CD4-positive, CD25-positive, alpha-beta regulatory T cell (primary cell): Measurements from ENCODE around the gene AP2A1. TPM values are rescaled to one million over a fixed set of nuclear protein-coding genes. Genes with fewer than 3 reads are reported as not detected.
"Not testable (repeated sequence)": the region's sequence is repeated elsewhere in the genome, so short reads cannot be mapped to it uniquely, and the experiment has no call there.

Source experiments
- ATAC-seq, 2 donors: fragments of 150-1000 bp; cut with Tn5 transposase; one replicate each; pipeline ENCODE4 v1.10.0; 2021; ENCODE audit warnings: low read depth in 2 of 2, moderate number of reproducible peaks in 2 of 2, moderate library complexity in 1 of 2
- DNase-seq, 3 donors: peaks; one replicate each; pipeline versions ENCODE4 v3.0.0 to v3.0.0-alpha.2; 2012 to 2022; ENCODE audit warnings: mixed read lengths in 1 of 3
- H3K27ac ChIP-seq: one replicate; pipeline ENCODE4 v1.7.0; 2013; ENCODE audit warnings: mild to moderate bottlenecking, low read length; ENCODE audit not compliant: insufficient read depth, poor library complexity, severe bottlenecking
- H3K27me3 ChIP-seq: one replicate; pipeline ENCODE4 v1.7.0; 2013; ENCODE audit warnings: low read length; ENCODE audit not compliant: control insufficient read depth, insufficient read depth
- H3K36me3 ChIP-seq: one replicate; pipeline ENCODE4 v1.7.0; 2013; ENCODE audit warnings: mild to moderate bottlenecking, low read length, moderate library complexity; ENCODE audit not compliant: control insufficient read depth, insufficient read depth
- H3K4me1 ChIP-seq: 2 replicates; pipeline ENCODE4 v1.7.0; 2013; ENCODE audit warnings: mild to moderate bottlenecking, low read length; ENCODE audit not compliant: insufficient read depth, control insufficient read depth, poor library complexity, severe bottlenecking
- H3K4me3 ChIP-seq: one replicate; pipeline ENCODE4 v1.7.0; 2013; ENCODE audit warnings: low read depth, mild to moderate bottlenecking, low read length, moderate library complexity
- H3K9me3 ChIP-seq, 2 experiments: 1 replicate in 1 of 2; 2 replicates in 1 of 2; pipeline ENCODE4 v1.7.0; 2013; ENCODE audit warnings: low read length in 2 of 2, mild to moderate bottlenecking in 1 of 2, moderate library complexity in 1 of 2; ENCODE audit not compliant: control insufficient read depth in 2 of 2
- H3K27ac Mint-ChIP-seq, 3 donors: one replicate each; pipeline ENCODE4 v1.8.0; 2020 to 2022; ENCODE audit warnings: mild to moderate bottlenecking in 3 of 3, mixed read lengths in 3 of 3, moderate library complexity in 2 of 3
- H3K27me3 Mint-ChIP-seq: one replicate; pipeline ENCODE4 v1.8.0; 2022; ENCODE audit warnings: mild to moderate bottlenecking, mixed read lengths
- H3K36me3 Mint-ChIP-seq: one replicate; pipeline ENCODE4 v1.8.0; 2020; ENCODE audit warnings: mixed read lengths
- H3K4me1 Mint-ChIP-seq, 4 donors: one replicate each; pipeline ENCODE4 v1.8.0; 2020 to 2022; ENCODE audit warnings: mixed read lengths in 4 of 4, mild to moderate bottlenecking in 1 of 4
- H3K4me3 Mint-ChIP-seq, 4 donors: one replicate each; pipeline ENCODE4 v1.8.0; 2020 to 2022; ENCODE audit warnings: mild to moderate bottlenecking in 4 of 4, mixed read lengths in 4 of 4, moderate library complexity in 3 of 4
- H3K9me3 Mint-ChIP-seq, 7 donors: one replicate each; pipeline ENCODE4 v1.8.0; 2020 to 2022; ENCODE audit warnings: mixed read lengths in 7 of 7, mild to moderate bottlenecking in 3 of 7, moderate library complexity in 2 of 7
- polyA plus RNA-seq, 4 donors: library from polyadenylated mRNA; unstranded; fragments of 300-500 nt; fragmentation: Illumina TruSeq; gene quantifications; one replicate each; pipeline ENCODE4 v1.2.3, GENCODE V29; 2021
- total RNA-seq: library from RNA; stranded (reverse); gene quantifications from one replicate; pipeline ENCODE4 v1.2.3, GENCODE V29; 2022

AP2A1 gene
- total RNA-seq (49.5 TPM), polyA plus RNA-seq (1 to 10 TPM; 5.2 to 7.4 (median 5.6) TPM)

DNA sequence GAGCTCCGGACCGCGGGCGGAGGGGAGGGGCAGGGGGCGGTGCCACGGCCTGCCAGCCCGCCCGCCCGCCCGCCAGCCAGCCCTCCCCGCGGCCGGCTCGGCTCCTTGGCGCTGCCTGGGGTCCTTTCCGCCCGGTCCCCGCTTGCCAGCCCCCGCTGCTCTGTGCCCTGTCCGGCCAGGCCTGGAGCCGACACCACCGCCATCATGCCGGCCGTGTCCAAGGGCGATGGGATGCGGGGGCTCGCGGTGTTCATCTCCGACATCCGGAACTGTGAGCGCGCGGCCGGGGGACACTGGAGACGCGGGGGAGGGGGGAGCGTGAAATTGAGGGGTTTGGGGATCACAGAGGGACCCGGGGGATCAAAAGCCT lies at the start of gene AP2A1:
Gene AP2A1, plus strand, starts transcription at position 72 of the 370 bp plus-strand sequence. Its CDS starts 133 bp downstream, at position 205.
- Mint-ChIP-seq H3K4me1 (peaks cover 0 to 48% (median 24%) of the 10 kb centered on the region in 4 donors), H3K27ac (peak within 1 kb of the TSS; percentile 95 to 97 (median 96)), H3K36me3 (peaks cover 4% of the 10 kb centered on the region), H3K9me3 (no peaks in the 10 kb centered on the region), H3K4me3 (peak within 1 kb of the TSS; percentile 87 to 96 (median 94)), H3K27me3 (no peaks in the 10 kb centered on the region)
- Histone ChIP-seq H3K27me3 (no peaks in the 10 kb centered on the region), H3K4me3 (peak within 1 kb of the TSS; percentile 92), H3K36me3 (no peaks in the 10 kb centered on the region), H3K27ac (peak within 1 kb of the TSS; percentile 86), H3K4me1 (peaks cover 21% of the 10 kb centered on the region), H3K9me3 (no peaks in the 10 kb centered on the region)
- no peak for DNase-seq
- no peak for ATAC-seq

DNA sequence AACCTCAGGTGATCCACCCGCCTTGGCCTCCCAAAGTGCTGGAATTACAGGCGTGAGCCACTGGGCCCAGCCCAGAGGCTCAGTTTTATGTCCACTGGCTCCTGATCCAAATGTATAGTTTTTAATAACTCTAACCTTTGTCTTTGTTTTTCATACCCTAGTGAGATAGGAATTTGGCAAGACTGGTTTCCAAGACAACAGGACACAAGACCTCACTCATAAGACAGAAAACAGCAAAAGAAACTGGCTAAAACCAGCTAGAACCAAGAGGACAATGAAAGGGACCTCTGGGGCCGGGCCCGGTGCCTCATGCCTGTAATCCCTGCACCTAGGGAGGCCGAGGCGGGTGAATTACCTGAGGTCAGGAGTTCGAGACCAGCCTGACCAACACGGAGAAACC lies 48.3 kb upstream of the AP2A1 start:
- Mint-ChIP-seq H3K9me3 (peaks cover 0 to 2% (median 0%) of the 10 kb centered on the region in 7 donors), H3K27me3 (no peaks in the 10 kb centered on the region), H3K4me3 (peak overlapping the region in 3 of 4 donors; percentile 35 to 81 (median 53)), H3K27ac (peak overlapping the region; percentile 40 to 96 (median 78)), H3K4me1 (peaks cover 6 to 19% (median 12%) of the 10 kb centered on the region in 4 donors), H3K36me3 (peaks cover 4% of the 10 kb centered on the region)
- peaks cover 8% of the 10 kb centered on the region for H3K4me1 ChIP-seq
- no peaks in the 10 kb centered on the region for H3K9me3 ChIP-seq
- ATAC-seq (no peak), DNase-seq (no peak)
- no peaks in the 10 kb centered on the region for H3K27me3 ChIP-seq
- no peak overlapping the region for H3K27ac ChIP-seq
- H3K36me3 ChIP-seq: no peaks in the 10 kb centered on the region
- no peak overlapping the region for H3K4me3 ChIP-seq

DNA sequence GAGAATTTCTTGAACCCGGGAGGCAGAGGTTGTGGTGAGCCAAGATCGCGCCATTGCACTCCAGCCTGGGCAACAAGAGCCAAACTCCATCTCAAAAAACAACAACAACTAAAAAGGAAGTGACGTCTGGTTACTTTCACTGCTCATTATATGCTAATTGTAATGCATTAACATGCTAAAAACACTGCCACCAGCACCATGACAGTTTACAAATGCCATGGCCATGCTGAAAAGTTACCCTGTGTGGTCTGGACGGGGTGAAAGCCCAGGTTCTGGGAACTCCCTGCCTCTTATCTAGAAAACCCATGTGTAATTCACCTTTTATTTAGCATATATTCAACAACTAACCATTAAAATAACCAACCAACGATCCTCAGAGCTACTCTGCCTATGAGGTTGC lies 47.8 kb upstream of the AP2A1 start:
- peak overlapping the region; percentile 6 to 96 (median 78) for H3K27ac Mint-ChIP-seq
- H3K4me3 Mint-ChIP-seq: peak overlapping the region; percentile 44 to 81 (median 68)
- H3K9me3 ChIP-seq: no peaks in the 10 kb centered on the region
- H3K4me1 Mint-ChIP-seq: peaks cover 6 to 19% (median 12%) of the 10 kb centered on the region in 4 donors
- DNase-seq (peak in 2 of 3 donors; percentile 2 to 4), ATAC-seq (no peak)
- H3K4me3 ChIP-seq: no peak overlapping the region
- no peaks in the 10 kb centered on the region for H3K27me3 ChIP-seq
- peaks cover 4% of the 10 kb centered on the region for H3K36me3 Mint-ChIP-seq
- H3K4me1 ChIP-seq: peaks cover 8% of the 10 kb centered on the region
- no peaks in the 10 kb centered on the region for H3K27me3 Mint-ChIP-seq
- H3K27ac ChIP-seq: no peak overlapping the region
- peaks cover 0 to 2% (median 0%) of the 10 kb centered on the region in 7 donors for H3K9me3 Mint-ChIP-seq
- no peaks in the 10 kb centered on the region for H3K36me3 ChIP-seq

DNA sequence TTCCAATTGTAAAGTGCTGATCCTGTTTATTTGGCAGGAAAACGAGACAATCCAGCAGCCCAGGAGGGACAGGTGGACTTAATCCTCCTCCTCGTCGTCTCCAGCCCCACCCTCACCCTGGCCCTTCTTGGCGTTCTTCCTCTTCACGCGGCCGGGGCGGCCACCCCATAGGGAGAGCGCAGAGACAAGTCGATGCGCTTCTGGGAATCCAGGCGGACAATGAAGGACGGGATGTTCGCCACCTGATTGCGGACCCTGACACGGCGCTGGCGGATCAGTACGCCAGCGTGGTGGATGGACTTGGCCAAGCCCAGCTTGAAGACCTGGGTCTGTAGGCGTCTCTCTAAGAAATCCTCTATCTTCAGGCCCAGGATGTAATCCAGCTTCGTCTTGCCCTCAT lies 47.4 kb upstream of the AP2A1 start:
- not testable (repeated sequence) for H3K36me3 Mint-ChIP-seq, ATAC-seq, H3K4me1 ChIP-seq, H3K9me3 ChIP-seq, H3K27ac ChIP-seq, H3K9me3 Mint-ChIP-seq, H3K4me3 ChIP-seq, DNase-seq, H3K27me3 ChIP-seq, H3K27me3 Mint-ChIP-seq, H3K36me3 ChIP-seq
- peak overlapping the region; percentile 6 to 96 (median 78) for H3K27ac Mint-ChIP-seq
- H3K4me3 Mint-ChIP-seq: peak overlapping the region in 3 of 4 donors; percentile 57 to 81 (median 58)
- peaks cover 6 to 19% (median 12%) of the 10 kb centered on the region in 4 donors for H3K4me1 Mint-ChIP-seq

DNA sequence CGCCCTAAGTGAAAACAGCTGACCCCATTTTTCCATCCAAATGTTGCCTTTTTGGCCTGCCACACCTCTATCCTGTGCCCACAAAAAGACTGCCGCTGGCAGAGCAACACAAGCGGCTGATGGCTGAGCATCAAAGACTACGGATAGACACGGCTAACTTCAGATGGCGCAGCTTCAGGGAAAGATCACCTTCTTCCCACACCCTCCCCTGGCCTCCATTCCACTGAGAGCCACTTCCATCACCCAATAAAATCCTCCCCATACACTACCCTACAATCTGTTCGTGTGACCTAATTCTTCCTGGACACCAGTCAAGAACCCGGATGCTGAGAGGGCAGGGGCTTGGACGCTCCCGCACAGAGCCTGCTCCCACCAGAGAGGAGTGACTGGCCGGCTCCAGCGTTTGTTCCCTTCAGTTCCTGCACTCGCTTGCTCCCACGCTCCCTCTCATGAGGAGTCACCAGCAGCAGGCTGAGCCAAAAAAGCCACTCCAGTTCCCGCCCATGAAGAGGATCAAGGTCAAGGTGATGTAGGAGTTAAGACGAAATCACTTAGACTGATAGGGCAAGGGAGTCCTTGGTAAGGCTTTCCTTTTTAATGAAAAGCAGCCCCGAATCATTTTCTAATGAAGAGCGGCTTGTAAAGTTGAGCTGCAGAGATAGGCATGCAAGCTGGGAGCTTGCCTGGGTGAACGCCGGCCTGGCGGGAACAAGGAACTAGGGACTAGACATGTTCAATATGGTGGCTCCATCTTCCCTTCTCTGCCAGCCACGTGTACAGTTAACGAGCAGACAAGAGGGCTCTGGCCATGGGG lies 39.4 kb upstream of the AP2A1 start:
- no peak for ATAC-seq
- H3K36me3 ChIP-seq: no peaks in the 10 kb centered on the region
- Mint-ChIP-seq H3K27ac (peak overlapping the region in 1 of 3 donors; percentile 75), H3K4me3 (no peak overlapping the region), H3K9me3 (peaks cover 0 to 8% (median 0%) of the 10 kb centered on the region in 7 donors), H3K4me1 (peaks cover 0 to 4% (median 1%) of the 10 kb centered on the region in 4 donors), H3K36me3 (peaks cover 9% of the 10 kb centered on the region), H3K27me3 (no peaks in the 10 kb centered on the region)
- no peak overlapping the region for H3K27ac ChIP-seq
- no peak overlapping the region for H3K4me3 ChIP-seq
- DNase-seq: no peak
- no peaks in the 10 kb centered on the region for H3K4me1 ChIP-seq
- H3K27me3 ChIP-seq: no peaks in the 10 kb centered on the region
- H3K9me3 ChIP-seq: no peaks in the 10 kb centered on the region

DNA sequence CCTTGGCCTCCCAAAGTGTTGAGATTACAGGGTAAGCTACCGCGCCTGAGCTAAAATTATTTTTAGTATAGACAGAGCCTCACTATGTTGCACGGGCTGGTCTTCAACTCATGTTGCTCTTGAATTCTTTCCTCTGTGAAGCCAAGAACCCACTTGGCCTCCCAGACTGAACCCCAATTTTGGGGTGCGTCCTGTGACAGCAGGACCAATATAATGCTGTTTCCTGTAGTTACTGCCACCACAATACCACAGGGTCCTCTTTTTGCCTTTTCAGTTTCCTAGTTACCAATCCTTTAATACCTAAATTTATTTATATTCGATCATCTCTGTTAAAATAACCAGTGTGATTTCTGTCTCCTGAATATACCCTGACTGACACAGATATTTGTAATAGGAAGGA lies 36.6 kb upstream of the AP2A1 start:
- no peak overlapping the region for H3K4me3 ChIP-seq
- no peak overlapping the region for H3K27ac Mint-ChIP-seq
- H3K4me1 ChIP-seq: no peaks in the 10 kb centered on the region
- no peak overlapping the region for H3K4me3 Mint-ChIP-seq
- no peaks in the 10 kb centered on the region for H3K27me3 ChIP-seq
- no peaks in the 10 kb centered on the region for H3K9me3 ChIP-seq
- H3K36me3 ChIP-seq: no peaks in the 10 kb centered on the region
- ATAC-seq (no peak), DNase-seq (no peak)
- no peak overlapping the region for H3K27ac ChIP-seq
- H3K36me3 Mint-ChIP-seq: peaks cover 6% of the 10 kb centered on the region
- peaks cover 0 to 2% (median 0%) of the 10 kb centered on the region in 4 donors for H3K4me1 Mint-ChIP-seq
- H3K9me3 Mint-ChIP-seq: peaks cover 0 to 8% (median 0%) of the 10 kb centered on the region in 7 donors
- no peaks in the 10 kb centered on the region for H3K27me3 Mint-ChIP-seq

DNA sequence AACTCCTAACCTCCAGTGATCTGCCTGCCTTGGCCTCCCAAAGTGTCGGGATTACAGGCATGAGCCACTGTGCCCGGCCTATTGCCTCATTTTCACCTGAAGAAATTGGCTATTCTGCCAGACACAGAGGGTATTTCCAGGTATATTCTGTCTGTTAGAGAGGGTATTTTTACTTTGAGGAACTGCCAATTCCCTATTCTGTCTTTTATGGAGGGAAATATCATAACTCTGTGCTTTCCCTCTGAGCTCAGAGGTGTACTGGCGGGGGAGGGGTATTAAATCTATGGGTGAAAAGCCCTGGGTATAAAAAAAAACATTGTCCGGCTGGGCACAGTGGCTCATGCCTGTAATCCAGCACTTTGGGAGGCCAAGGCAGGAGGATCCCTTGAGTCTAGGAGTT lies 28.5 kb upstream of the AP2A1 start:
- no peak overlapping the region for H3K27ac ChIP-seq

More for the DNA sequence above, 28.5 kb upstream of the AP2A1 start:
- Mint-ChIP-seq H3K4me1 (peaks cover 0 to 12% (median 7%) of the 10 kb centered on the region in 4 donors), H3K9me3 (peaks cover 0 to 2% (median 0%) of the 10 kb centered on the region in 7 donors), H3K27ac (peak overlapping the region in 1 of 3 donors; percentile 38), H3K27me3 (no peaks in the 10 kb centered on the region), H3K4me3 (no peak overlapping the region), H3K36me3 (no peaks in the 10 kb centered on the region)
- H3K27me3 ChIP-seq: no peaks in the 10 kb centered on the region
- no peak overlapping the region for H3K4me3 ChIP-seq
- no peaks in the 10 kb centered on the region for H3K4me1 ChIP-seq
- no peaks in the 10 kb centered on the region for H3K36me3 ChIP-seq
- no peaks in the 10 kb centered on the region for H3K9me3 ChIP-seq
- ATAC-seq: no peak
- DNase-seq: no peak
